Ovary (tissue), 3 donors: ENCODE measurements around the gene CTNNA3.

Source experiments
- EP300 ChIP-seq: sonication (generic); formaldehyde crosslinking; IDR thresholded peaks from one replicate; pipeline ENCODE4 v1.6.1; 2017; ENCODE audit warnings: antibody characterized with exemption
- POLR2A ChIP-seq: fragments of 450-650 bp; IDR thresholded peaks from one replicate; pipeline ENCODE4 v1.6.1; 2017; ENCODE audit warnings: antibody characterized with exemption, mild to moderate bottlenecking, moderate library complexity
- TF ChIP-seq, protein P1 (sequence below), 3 donors: fragments of 450-650 bp in 2 of 3; fragments of 200-600 bp in 1 of 3; IDR thresholded peaks; one replicate each; pipeline versions ENCODE4 v1.5.1 to v1.8.0; 2016 to 2022; ENCODE audit warnings: antibody characterized with exemption in 3 of 3, mild to moderate bottlenecking in 1 of 3
- donor health status: DM: no; HTN: no; CAD: no.

DNA sequence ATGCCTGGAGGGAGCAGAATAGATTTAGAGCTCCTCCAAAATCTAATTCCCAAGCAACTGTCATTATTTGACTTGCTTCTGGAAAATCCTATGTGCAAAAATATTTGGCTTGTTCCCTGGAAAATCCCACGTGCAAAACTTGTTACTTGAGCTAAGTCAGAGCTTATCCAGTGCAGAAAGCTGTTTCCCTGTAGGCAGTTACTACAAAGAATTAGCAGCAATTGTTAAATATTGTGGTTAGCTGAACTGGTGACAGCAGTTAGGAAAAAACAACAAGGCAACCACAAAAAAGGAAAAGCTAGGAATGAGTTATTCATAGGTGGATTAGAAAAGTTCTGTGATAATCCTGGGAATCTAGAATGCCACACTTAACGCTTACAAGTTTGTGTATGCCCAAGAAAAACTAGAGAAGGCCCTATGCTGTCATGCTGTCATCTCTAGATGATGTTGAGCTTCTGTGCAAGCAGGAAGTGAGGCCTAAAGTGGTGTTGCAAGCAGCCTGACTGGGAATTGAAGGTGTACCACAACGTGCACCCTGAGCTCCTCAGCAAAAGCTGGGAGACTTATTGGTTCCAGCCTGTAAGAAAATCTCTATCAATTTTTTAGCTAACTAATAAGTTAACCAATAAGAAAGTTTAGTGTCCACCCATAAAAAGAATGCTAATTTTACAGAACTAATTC is 1508.8 kb downstream of the CTNNA3 start:
- TF ChIP-seq, protein P1, sequence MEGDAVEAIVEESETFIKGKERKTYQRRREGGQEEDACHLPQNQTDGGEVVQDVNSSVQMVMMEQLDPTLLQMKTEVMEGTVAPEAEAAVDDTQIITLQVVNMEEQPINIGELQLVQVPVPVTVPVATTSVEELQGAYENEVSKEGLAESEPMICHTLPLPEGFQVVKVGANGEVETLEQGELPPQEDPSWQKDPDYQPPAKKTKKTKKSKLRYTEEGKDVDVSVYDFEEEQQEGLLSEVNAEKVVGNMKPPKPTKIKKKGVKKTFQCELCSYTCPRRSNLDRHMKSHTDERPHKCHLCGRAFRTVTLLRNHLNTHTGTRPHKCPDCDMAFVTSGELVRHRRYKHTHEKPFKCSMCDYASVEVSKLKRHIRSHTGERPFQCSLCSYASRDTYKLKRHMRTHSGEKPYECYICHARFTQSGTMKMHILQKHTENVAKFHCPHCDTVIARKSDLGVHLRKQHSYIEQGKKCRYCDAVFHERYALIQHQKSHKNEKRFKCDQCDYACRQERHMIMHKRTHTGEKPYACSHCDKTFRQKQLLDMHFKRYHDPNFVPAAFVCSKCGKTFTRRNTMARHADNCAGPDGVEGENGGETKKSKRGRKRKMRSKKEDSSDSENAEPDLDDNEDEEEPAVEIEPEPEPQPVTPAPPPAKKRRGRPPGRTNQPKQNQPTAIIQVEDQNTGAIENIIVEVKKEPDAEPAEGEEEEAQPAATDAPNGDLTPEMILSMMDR (IDR thresholded peaks at IDR 0.05) = no peak
- no peak for TF ChIP-seq POLR2A
- TF ChIP-seq EP300 = no peak
